ENCODE measurements around the gene ANKRD2.
"Not testable (repeated sequence)": the region's sequence is repeated elsewhere in the genome, so short reads cannot be mapped to it uniquely, and the experiment has no call there.

ANKRD2 gene

GRCh38 chr10:97572214-97572989 is at the start of gene ANKRD2:
TSS of gene ANKRD2 (plus strand) at chr10:97572779. CDS start at chr10:97572789, 10 bp downstream.
- peak; percentile 66 for DNase-seq

- no peak for DNase-seq
These were observed 49.6 kb upstream of the ANKRD2 start for GRCh38 chr10:97522937-97523336.

GRCh38 chr10:97525086-97525485 is 47.5 kb upstream of the ANKRD2 start:
- DNase-seq, result no peak

GRCh38 chr10:97525683-97526110 is 46.9 kb upstream of the ANKRD2 start:
- no peak for DNase-seq

- DNase-seq, result not testable (repeated sequence)
These were observed 43.7 kb upstream of the ANKRD2 start for GRCh38 chr10:97528876-97529275.

GRCh38 chr10:97529685-97530465 is 42.7 kb upstream of the ANKRD2 start:
- no peak for DNase-seq

- no peak for DNase-seq
These were observed 41.1 kb upstream of the ANKRD2 start for GRCh38 chr10:97531401-97531986.

GRCh38 chr10:97532935-97533671 is 39.5 kb upstream of the ANKRD2 start:
- no peak for DNase-seq

- no peak for DNase-seq
These were observed 38.7 kb upstream of the ANKRD2 start for GRCh38 chr10:97533888-97534287.

GRCh38 chr10:97534746-97535367 is 37.7 kb upstream of the ANKRD2 start:
- no peak for DNase-seq

- no peak for DNase-seq
These were observed 35.3 kb upstream of the ANKRD2 start for GRCh38 chr10:97537186-97537869.

GRCh38 chr10:97538411-97538810 is 34.2 kb upstream of the ANKRD2 start:
- no peak for DNase-seq

- no peak for DNase-seq
These were observed 33.7 kb upstream of the ANKRD2 start for GRCh38 chr10:97538839-97539238.

GRCh38 chr10:97539523-97540200 is 32.9 kb upstream of the ANKRD2 start:
- DNase-seq, result peak; percentile 65

- DNase-seq, result no peak
These were observed 31.7 kb upstream of the ANKRD2 start for GRCh38 chr10:97540669-97541500.

- DNase-seq, result peak; percentile 73
These were observed 30.2 kb upstream of the ANKRD2 start for GRCh38 chr10:97542169-97543024.

- peak; percentile 90 for DNase-seq
These were observed 29.5 kb upstream of the ANKRD2 start for GRCh38 chr10:97543025-97543546.

- no peak for DNase-seq
These were observed 25.9 kb upstream of the ANKRD2 start for GRCh38 chr10:97546456-97547270.
